PC-3 (cell line): ENCODE data around the gene OR52W1. TPM values are rescaled to one million over a fixed set of nuclear protein-coding genes. Genes with fewer than 3 reads are reported as not detected.
"Not testable (repeated sequence)": the region's sequence is repeated elsewhere in the genome, so short reads cannot be mapped to it uniquely, and the experiment has no call there.

Source experiments
- ATAC-seq: fragments of 200-7000 bp; cut with Tn5 transposase; 2 replicates; pipeline ENCODE4 v1.9.1; 2020; ENCODE audit warnings: mild to moderate bottlenecking, moderate library complexity
- BruUV-seq: library from RNA; stranded (reverse); fragments of 400-500 nt; replicated peaks from 2 replicates; lab custom pipeline; 2021; lab: Mats Ljungman, UMichigan
- CTCF ChIA-PET: fragments of 300-600 bp; sonication (Branson Sonifier 250); formaldehyde crosslinking; loops from one replicate; lab custom pipeline; 2022; ENCODE audit warnings: antibody characterized with exemption; lab: Charles Lee
- POLR2A ChIA-PET: fragments of 300-600 bp; sonication (Branson Sonifier 250); formaldehyde crosslinking; loops from one replicate; lab custom pipeline; 2022; ENCODE audit warnings: antibody characterized with exemption; ENCODE audit not compliant: unreplicated experiment; lab: Charles Lee
- DNase-seq: peaks from one replicate; pipeline ENCODE4 v3.0.0-alpha.2; 2015
- H2AFZ ChIP-seq: fragments of 300-600 bp; sonication (generic); 2 replicates; pipeline ENCODE4 v1.6.0; 2016; ENCODE audit warnings: antibody characterized with exemption, low read length
- H3F3A ChIP-seq: fragments of 300-600 bp; sonication (generic); one replicate; pipeline ENCODE4 v1.6.0; 2017; ENCODE audit warnings: antibody characterized with exemption, low read length, control low read depth, mild to moderate bottlenecking; ENCODE audit not compliant: unreplicated experiment
- H3K27ac ChIP-seq: fragments of 300-600 bp; sonication (generic); 2 replicates; pipeline ENCODE4 v1.5.1; 2016; ENCODE audit warnings: mild to moderate bottlenecking, low read length
- H3K27me3 ChIP-seq: fragments of 300-600 bp; sonication (generic); 2 replicates; pipeline ENCODE4 v1.6.1; 2016; ENCODE audit warnings: low read length, mixed read lengths
- H3K36me3 ChIP-seq: fragments of 300-600 bp; sonication (generic); 2 replicates; pipeline ENCODE4 v1.6.1; 2016; ENCODE audit warnings: low read depth, mixed run types, low read length, mixed read lengths
- H3K4me1 ChIP-seq: fragments of 300-600 bp; sonication (generic); 2 replicates; pipeline ENCODE4 v1.5.1; 2016; ENCODE audit warnings: low read length; ENCODE audit not compliant: insufficient read depth
- H3K4me2 ChIP-seq: fragments of 300-600 bp; sonication (generic); 2 replicates; pipeline ENCODE4 v1.6.0; 2016; ENCODE audit warnings: low read length
- H3K4me3 ChIP-seq: fragments of 300-600 bp; sonication (generic); 2 replicates; pipeline ENCODE4 v1.5.1; 2016; ENCODE audit warnings: mild to moderate bottlenecking, low read length, mixed read lengths
- H3K79me2 ChIP-seq: fragments of 300-600 bp; sonication (generic); 2 replicates; pipeline ENCODE4 v1.6.1; 2017; ENCODE audit warnings: low read length, mixed read lengths
- H3K9ac ChIP-seq: fragments of 300-600 bp; sonication (generic); 2 replicates; pipeline ENCODE4 v1.6.0; 2016; ENCODE audit warnings: mild to moderate bottlenecking, low read length
- H3K9me2 ChIP-seq: fragments of 300-600 bp; sonication (generic); replicated peaks from 2 replicates; pipeline ENCODE4 v1.6.1; 2016; ENCODE audit warnings: mixed run types, low read length, mixed read lengths
- H3K9me3 ChIP-seq: fragments of 300-600 bp; sonication (generic); 2 replicates; pipeline ENCODE4 v1.6.1; 2016; ENCODE audit warnings: low read length, mixed read lengths
- H4K20me1 ChIP-seq: fragments of 300-600 bp; sonication (generic); 2 replicates; pipeline ENCODE4 v1.6.1; 2016; ENCODE audit warnings: low read length, mixed read lengths
- EZH2 ChIP-seq: fragments of 300-600 bp; sonication (generic); IDR thresholded peaks from one replicate; pipeline ENCODE4 v1.6.1; 2017; ENCODE audit warnings: antibody characterized with exemption, mild to moderate bottlenecking, low read length; ENCODE audit not compliant: unreplicated experiment
- EZH2phosphoT487 ChIP-seq: fragments of 300-600 bp; sonication (generic); IDR thresholded peaks from 2 replicates; pipeline ENCODE4 v1.6.1; 2018; ENCODE audit warnings: mild to moderate bottlenecking, antibody characterized with exemption, low read length, borderline replicate concordance
- intact Hi-C: fragments of 100-400 bp; cut with micrococcal nuclease; formaldehyde crosslinking; loops from 2 replicates; pipeline ENCODE4 v1.9.0; 2023
- total RNA-seq: library from RNA; depleted of rRNA; stranded (reverse); fragments of >200 nt; gene quantifications from 2 replicates; pipeline ENCODE4 v1.2.3, GENCODE V29; 2014; rRNA removed
- TF ChIP-seq, protein P1 (sequence below): fragments of 300-600 bp; sonication (generic); conservative IDR thresholded peaks from 2 replicates; pipeline ENCODE4 v1.5.1; 2017; ENCODE audit warnings: antibody characterized with exemption, low read depth, mild to moderate bottlenecking, low read length

The OR52W1 gene
- total RNA-seq, 1 experiment from 2014 or later: not detected

DNA sequence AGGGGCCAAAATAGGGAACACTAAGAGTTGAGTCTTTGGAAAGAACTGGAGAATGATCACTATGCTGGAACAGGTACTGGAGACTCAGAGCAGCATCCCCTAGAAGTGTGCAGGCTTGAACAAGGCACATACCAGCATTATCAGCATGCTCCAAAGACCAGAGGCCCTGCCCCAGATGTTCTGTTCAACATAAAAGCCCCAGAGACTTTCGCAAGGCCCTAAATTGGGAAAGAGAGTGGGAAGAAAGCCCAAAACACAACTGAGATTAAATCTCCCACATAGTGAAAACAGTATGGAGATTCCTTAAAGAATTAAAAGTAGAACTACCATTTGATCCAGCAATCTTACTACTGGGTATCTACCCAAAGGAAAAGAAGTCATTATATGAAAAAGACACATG lies 49.2 kb downstream of the OR52W1 start:
- H3K4me3 ChIP-seq: no peak overlapping the region
- no peak overlapping the region for H3K4me2 ChIP-seq
- BruUV-seq: no TSS peak
- no peaks in the 10 kb centered on the region for H3K4me1 ChIP-seq
- no peaks in the 10 kb centered on the region for H3K79me2 ChIP-seq
- H3K9ac ChIP-seq: no peak overlapping the region
- no peaks in the 10 kb centered on the region for H3F3A ChIP-seq
- H2AFZ ChIP-seq: no peak overlapping the region
- no peaks in the 10 kb centered on the region for H3K9me2 ChIP-seq
- H3K9me3 ChIP-seq: no peaks in the 10 kb centered on the region
- no peaks in the 10 kb centered on the region for H3K27me3 ChIP-seq
- DNase-seq (no peak), ATAC-seq (no peak)
- intact Hi-C loops: no loop called here
- TF ChIP-seq EZH2phosphoT487: no peak
- no peak for TF ChIP-seq EZH2
- TF ChIP-seq, protein P1, sequence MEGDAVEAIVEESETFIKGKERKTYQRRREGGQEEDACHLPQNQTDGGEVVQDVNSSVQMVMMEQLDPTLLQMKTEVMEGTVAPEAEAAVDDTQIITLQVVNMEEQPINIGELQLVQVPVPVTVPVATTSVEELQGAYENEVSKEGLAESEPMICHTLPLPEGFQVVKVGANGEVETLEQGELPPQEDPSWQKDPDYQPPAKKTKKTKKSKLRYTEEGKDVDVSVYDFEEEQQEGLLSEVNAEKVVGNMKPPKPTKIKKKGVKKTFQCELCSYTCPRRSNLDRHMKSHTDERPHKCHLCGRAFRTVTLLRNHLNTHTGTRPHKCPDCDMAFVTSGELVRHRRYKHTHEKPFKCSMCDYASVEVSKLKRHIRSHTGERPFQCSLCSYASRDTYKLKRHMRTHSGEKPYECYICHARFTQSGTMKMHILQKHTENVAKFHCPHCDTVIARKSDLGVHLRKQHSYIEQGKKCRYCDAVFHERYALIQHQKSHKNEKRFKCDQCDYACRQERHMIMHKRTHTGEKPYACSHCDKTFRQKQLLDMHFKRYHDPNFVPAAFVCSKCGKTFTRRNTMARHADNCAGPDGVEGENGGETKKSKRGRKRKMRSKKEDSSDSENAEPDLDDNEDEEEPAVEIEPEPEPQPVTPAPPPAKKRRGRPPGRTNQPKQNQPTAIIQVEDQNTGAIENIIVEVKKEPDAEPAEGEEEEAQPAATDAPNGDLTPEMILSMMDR: no peak
- no peaks in the 10 kb centered on the region for H4K20me1 ChIP-seq
- ChIA-PET POLR2A (no interaction called here), CTCF (no interaction called here)
- H3K27ac ChIP-seq: no peak overlapping the region
- H3K36me3 ChIP-seq: no peaks in the 10 kb centered on the region

GRCh38 chr11:6248897-6249296 lies 49.9 kb downstream of the OR52W1 start:
- H3K27me3 ChIP-seq, BruUV-seq, H4K20me1 ChIP-seq, H3K36me3 ChIP-seq, H3K79me2 ChIP-seq, H3K9me2 ChIP-seq, POLR2A ChIA-PET, H3K9me3 ChIP-seq, CTCF ChIA-PET, H3F3A ChIP-seq, intact Hi-C loops, H3K4me2 ChIP-seq, H3K27ac ChIP-seq, H3K9ac ChIP-seq, H3K4me3 ChIP-seq, ATAC-seq, DNase-seq, H2AFZ ChIP-seq, H3K4me1 ChIP-seq: not testable (repeated sequence)

Other genes starting within 250 kb of the OR52W1 start
- not detected in 2 replicates for gene OR56A5, start 230.7 kb upstream of the OR52W1 start, total RNA-seq
- not detected in 2 replicates for gene OR52L1, start 212.2 kb upstream of the OR52W1 start, total RNA-seq
- not detected in 2 replicates for gene OR56A4, start 192.3 kb upstream of the OR52W1 start, total RNA-seq
- not detected in 2 replicates for gene OR56A1, start 168.5 kb upstream of the OR52W1 start, total RNA-seq
- not detected in 2 replicates for gene OR56B4, start 91.5 kb upstream of the OR52W1 start, total RNA-seq
- gene OR52B2, start 28.9 kb upstream of the OR52W1 start, total RNA-seq: not detected in 2 replicates
- not detected in 2 replicates for gene C11orf42, start 6.3 kb downstream of the OR52W1 start, total RNA-seq
- 23.3 and 30.4 TPM in 2 replicates for gene FHIP1B, start 35.4 kb downstream of the OR52W1 start, total RNA-seq
- gene CNGA4, start 39.9 kb downstream of the OR52W1 start, total RNA-seq: 0.51 TPM in 1 of 2 replicates, not detected in the other
- gene CCKBR, start 60.6 kb downstream of the OR52W1 start, total RNA-seq: not detected in 2 replicates
- not detected in 2 replicates for gene CAVIN3, start 121.3 kb downstream of the OR52W1 start, total RNA-seq
- gene SMPD1, start 191.2 kb downstream of the OR52W1 start, total RNA-seq: 12.1 and 12.9 TPM in 2 replicates
- gene APBB1, start 219.9 kb downstream of the OR52W1 start, total RNA-seq: 17.5 and 24.7 TPM in 2 replicates
- gene HPX, start 241.8 kb downstream of the OR52W1 start, total RNA-seq: 1.6 TPM in 1 of 2 replicates, not detected in the other